Heart left ventricle (tissue), 13 donors: Measurements from ENCODE around the gene RAB2B.

ENCODE experiments used
- POLR2A ChIP-seq, 2 donors: fragments of 450-650 bp; IDR thresholded peaks; one replicate each; pipeline ENCODE4 v1.6.1; 2017; ENCODE audit warnings: antibody characterized with exemption in 2 of 2, mild to moderate bottlenecking in 2 of 2, moderate library complexity in 2 of 2
- TF ChIP-seq, protein P1 (sequence below), 12 donors: fragments of 200-600 bp; sonication (generic) in 4 of 12; IDR thresholded peaks; one replicate each; pipeline versions ENCODE4 v1.5.0 to v1.8.0; 2018 to 2022; ENCODE audit warnings: antibody characterized with exemption in 12 of 12, mild to moderate bottlenecking in 5 of 12
- donor health status: ischemic (EF 13 %, LVEDD 7.1; RV severe dilation, severe dysfunction).
- donor health status: DM: no; HTN: yes; CAD: no.
- donor health status: DM: no; HTN: no; CAD: no.
- donor health status: ischemic (EF 25% LVEDD 6.9; RV normal size, moderate dysfunction).
- donor health status: ischemic (EF 25% LVEDD 5.7; RV mildly dilated, moderate dysfunction).
- donor health status: ischemic (EF 35%, LVEDD 5.7; RV mildly dilated, moderate dysfunction).
- donor health status: nonischemic (EF 11% LVEDD 7.7; RV severe dilation, severe dysfunction).
- donor health status: DM: yes; HTN: yes; CAD: no.
- donor health status: PGD.
- donor health status: ischemic (EF 29% LVEDD 5.4; RV normal size, mild dysfunction).
- donor health status: nonischemic (EF 23%, LVEDD 6.1; RV moderate dilation, normal function).

GRCh38 chr14:21486640-21487087 is 9.9 kb upstream of the RAB2B start:
- TF ChIP-seq, protein P1, sequence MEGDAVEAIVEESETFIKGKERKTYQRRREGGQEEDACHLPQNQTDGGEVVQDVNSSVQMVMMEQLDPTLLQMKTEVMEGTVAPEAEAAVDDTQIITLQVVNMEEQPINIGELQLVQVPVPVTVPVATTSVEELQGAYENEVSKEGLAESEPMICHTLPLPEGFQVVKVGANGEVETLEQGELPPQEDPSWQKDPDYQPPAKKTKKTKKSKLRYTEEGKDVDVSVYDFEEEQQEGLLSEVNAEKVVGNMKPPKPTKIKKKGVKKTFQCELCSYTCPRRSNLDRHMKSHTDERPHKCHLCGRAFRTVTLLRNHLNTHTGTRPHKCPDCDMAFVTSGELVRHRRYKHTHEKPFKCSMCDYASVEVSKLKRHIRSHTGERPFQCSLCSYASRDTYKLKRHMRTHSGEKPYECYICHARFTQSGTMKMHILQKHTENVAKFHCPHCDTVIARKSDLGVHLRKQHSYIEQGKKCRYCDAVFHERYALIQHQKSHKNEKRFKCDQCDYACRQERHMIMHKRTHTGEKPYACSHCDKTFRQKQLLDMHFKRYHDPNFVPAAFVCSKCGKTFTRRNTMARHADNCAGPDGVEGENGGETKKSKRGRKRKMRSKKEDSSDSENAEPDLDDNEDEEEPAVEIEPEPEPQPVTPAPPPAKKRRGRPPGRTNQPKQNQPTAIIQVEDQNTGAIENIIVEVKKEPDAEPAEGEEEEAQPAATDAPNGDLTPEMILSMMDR (IDR thresholded peaks at IDR 0.05), result no peak
- no peak for TF ChIP-seq POLR2A (IDR thresholded peaks at IDR 0.05)
